AG08395 (cell line): ENCODE measurements around the gene UTP11.

Experiments used
- DNase-seq: peaks from one replicate; pipeline ENCODE4 v3.0.0; 2012; ENCODE audit warnings: mixed read lengths, low spot score

The UTP11 gene

GRCh38 chr1:38071312-38072256, 59.0 kb downstream of the UTP11 start:
- peak; percentile 75 for DNase-seq

DNA sequence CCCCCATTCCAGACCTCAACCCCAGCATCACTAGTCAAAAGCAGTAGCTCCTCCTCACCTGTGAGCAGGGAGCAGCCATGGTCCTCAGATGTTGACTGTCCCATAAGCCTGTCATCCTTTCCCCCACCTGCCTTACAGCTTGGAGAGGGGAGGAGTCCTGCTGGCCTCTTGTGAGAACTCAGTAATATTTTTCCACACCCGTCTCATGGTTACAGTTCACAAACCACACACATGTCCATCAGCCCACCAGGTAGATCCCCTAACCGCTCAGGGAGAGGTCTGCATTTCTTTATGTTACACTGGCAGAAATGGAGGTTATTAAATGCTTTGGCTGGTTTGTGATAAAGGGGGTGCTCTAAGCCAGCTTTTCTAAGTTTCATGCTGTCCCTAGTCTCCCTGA, 60.3 kb downstream of the UTP11 start:
- DNase-seq: no peak

- DNase-seq: no peak
Observed at GRCh38 chr1:38073534-38074301, 61.2 kb downstream of the UTP11 start.

- DNase-seq: no peak
Observed at GRCh38 chr1:38074302-38074677, 61.8 kb downstream of the UTP11 start.
